IPS-11a (cell line): Measurements from ENCODE around the gene PHACTR1.

ENCODE experiments used
- H3K4me3 ChIP-seq: one replicate; pipeline ENCODE4 v1.5.1; 2013; ENCODE audit warnings: low read depth, low read length, control low read depth

PHACTR1 gene

DNA sequence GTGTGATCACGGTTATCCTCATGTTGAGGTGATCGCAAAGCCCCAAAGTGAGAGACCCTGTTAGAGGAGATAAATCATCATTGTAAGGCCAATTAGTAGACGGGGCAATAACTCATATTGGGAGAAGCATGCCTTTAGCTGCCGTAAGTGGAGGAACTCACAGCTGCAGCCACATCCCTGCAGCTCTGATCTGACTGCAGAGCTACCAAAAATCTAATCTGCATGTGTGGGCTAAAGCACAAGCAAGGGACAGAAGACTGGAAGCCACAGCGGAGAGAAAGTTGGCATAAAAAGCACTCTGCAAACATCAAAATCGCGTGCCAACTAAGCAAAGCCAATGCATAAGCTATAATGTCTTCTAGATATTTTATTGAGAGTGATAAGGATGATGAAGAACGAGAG, 532.0 kb downstream of the PHACTR1 start:
- H3K4me3 ChIP-seq = no peak overlapping the region

GRCh38 chr6:13248994-13249393, 532.4 kb downstream of the PHACTR1 start:
- no peak overlapping the region for H3K4me3 ChIP-seq

- H3K4me3 ChIP-seq = no peak overlapping the region
Measured at GRCh38 chr6:13249817-13250216, 533.2 kb downstream of the PHACTR1 start.

GRCh38 chr6:13250703-13251102, 534.1 kb downstream of the PHACTR1 start:
- H3K4me3 ChIP-seq = no peak overlapping the region

- no peak overlapping the region for H3K4me3 ChIP-seq
Measured at GRCh38 chr6:13251242-13251641, 534.7 kb downstream of the PHACTR1 start.

- no peak overlapping the region for H3K4me3 ChIP-seq
Measured at GRCh38 chr6:13252790-13253189, 536.2 kb downstream of the PHACTR1 start.

DNA sequence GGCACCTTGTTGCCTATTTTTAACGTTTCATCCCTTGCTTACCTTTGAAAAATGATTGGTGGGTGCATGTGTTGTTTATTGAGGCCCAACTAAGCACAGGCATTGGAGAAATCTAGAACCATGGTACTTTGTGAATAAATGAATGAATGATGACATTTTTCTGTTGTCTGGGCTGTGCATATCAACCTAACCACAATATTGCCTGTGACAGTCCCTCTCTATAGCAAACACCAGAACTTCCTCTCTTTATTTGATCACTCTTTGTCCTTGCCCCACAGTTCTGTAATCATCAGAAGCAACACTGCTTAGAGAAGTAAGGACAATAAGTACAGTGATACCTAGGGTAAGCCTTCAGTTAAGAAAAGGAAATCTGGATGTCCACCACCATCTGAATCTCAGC, 536.7 kb downstream of the PHACTR1 start:
- H3K4me3 ChIP-seq = no peak overlapping the region

GRCh38 chr6:13256266-13257001, 539.9 kb downstream of the PHACTR1 start:
- H3K4me3 ChIP-seq = no peak overlapping the region

- H3K4me3 ChIP-seq = no peak overlapping the region
Measured at GRCh38 chr6:13259393-13259792, 542.8 kb downstream of the PHACTR1 start.

- no peak overlapping the region for H3K4me3 ChIP-seq
Measured at GRCh38 chr6:13260101-13260598, 543.6 kb downstream of the PHACTR1 start.

GRCh38 chr6:13260831-13261230, 544.3 kb downstream of the PHACTR1 start:
- no peak overlapping the region for H3K4me3 ChIP-seq

- no peak overlapping the region for H3K4me3 ChIP-seq
Measured at GRCh38 chr6:13261464-13261994, 545.0 kb downstream of the PHACTR1 start.

GRCh38 chr6:13262302-13263230, 546.0 kb downstream of the PHACTR1 start:
- no peak overlapping the region for H3K4me3 ChIP-seq

- H3K4me3 ChIP-seq = no peak overlapping the region
Measured at GRCh38 chr6:13263669-13264068, 547.1 kb downstream of the PHACTR1 start.

- no peak overlapping the region for H3K4me3 ChIP-seq
Measured at GRCh38 chr6:13267142-13267651, 550.6 kb downstream of the PHACTR1 start.

- H3K4me3 ChIP-seq = no peak overlapping the region
Measured at GRCh38 chr6:13268913-13269518, 552.4 kb downstream of the PHACTR1 start.

DNA sequence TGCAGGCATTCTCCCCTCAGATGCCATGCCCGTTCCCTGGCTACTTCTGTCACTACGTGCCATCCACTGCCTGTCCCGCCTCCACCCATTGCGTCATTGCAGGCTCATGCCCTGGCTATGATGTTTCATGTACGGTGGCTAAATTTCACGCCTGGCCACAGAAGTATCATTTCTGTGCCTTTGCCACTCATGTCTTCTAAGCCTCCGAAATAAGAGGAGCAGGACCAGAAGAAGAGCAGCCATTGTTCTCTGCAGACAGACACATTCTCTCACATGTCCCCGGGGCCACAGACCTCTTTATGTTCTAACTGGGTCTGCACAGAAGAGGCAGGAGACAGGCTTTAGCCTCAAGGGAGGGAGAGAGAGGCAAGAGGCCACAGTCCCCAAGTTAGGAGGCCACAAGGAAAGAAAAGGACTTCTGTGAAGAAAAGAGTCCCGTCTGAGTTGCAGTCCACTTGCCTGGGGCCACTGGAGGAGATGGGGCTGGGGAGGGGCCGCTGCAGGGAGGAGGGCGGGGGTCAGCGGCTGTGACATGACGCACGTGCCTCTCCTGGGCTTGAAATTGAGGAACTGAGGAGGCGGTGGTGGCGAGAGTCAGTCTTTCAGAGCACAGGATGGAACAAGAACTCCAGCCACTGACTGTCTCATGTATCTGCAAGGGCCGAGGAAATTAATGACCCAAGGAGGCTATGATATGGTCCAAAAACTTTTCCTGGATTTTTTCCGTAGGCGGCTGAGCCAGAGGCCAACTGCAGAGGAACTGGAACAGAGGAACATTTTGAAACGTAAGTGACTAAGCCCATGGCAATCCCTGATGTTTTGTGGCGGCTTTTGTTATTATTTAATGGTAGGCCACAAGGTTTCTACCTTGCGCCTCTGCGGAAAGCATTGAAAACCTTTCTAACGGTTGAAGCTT, 555.8 kb downstream of the PHACTR1 start:
- H3K4me3 ChIP-seq = no peak overlapping the region

GRCh38 chr6:13273202-13273930, 556.8 kb downstream of the PHACTR1 start:
- H3K4me3 ChIP-seq = no peak overlapping the region
